ENCODE measurements around the gene MEF2C.

The MEF2C gene

GRCh38 chr5:88746438-88746882, 136.5 kb downstream of the MEF2C start:
- H3K4me1 ChIP-seq (ENCODE audit: low read depth, poor library complexity, severe bottlenecking) = peaks cover 43% of the 10 kb centered on the region
- TF ChIP-seq CTCF (conservative IDR thresholded peaks at IDR 0.05; ENCODE audit: low read depth, low read length) = no peak
- peak overlapping the region; percentile 37; the same call in 1 of the 2 replicates for H3K27ac ChIP-seq
- no peaks in the 10 kb centered on the region for H3K36me3 ChIP-seq (ENCODE audit: insufficient read depth)
- H2AFZ ChIP-seq (ENCODE audit: low read depth) = no peak overlapping the region
- H3K9ac ChIP-seq = no peak overlapping the region
- no peaks in the 10 kb centered on the region for H3K79me2 ChIP-seq (ENCODE audit: insufficient read depth, low read depth)
- no peaks in the 10 kb centered on the region for H3K27me3 ChIP-seq (ENCODE audit: insufficient read depth, low read depth)
- H3K4me2 ChIP-seq = peak overlapping the region; percentile 14; the same call in 1 of the 2 replicates
- no peak overlapping the region for H3K4me3 ChIP-seq (IDR thresholded peaks at IDR 0.05; ENCODE audit: insufficient read depth, low read depth, low read length)
- H4K20me1 ChIP-seq (ENCODE audit: insufficient read depth) = no peaks in the 10 kb centered on the region

- Histone ChIP-seq H3K4me2 (no peak overlapping the region), H2AFZ (ENCODE audit: low read depth) (no peak overlapping the region), H3K79me2 (ENCODE audit: insufficient read depth, low read depth) (no peaks in the 10 kb centered on the region), H3K27ac (no peak overlapping the region), H3K27me3 (ENCODE audit: insufficient read depth, low read depth) (no peaks in the 10 kb centered on the region), H3K36me3 (ENCODE audit: insufficient read depth) (no peaks in the 10 kb centered on the region), H4K20me1 (ENCODE audit: insufficient read depth) (no peaks in the 10 kb centered on the region), H3K9ac (no peak overlapping the region), H3K4me1 (ENCODE audit: low read depth, poor library complexity, severe bottlenecking) (peaks cover 43% of the 10 kb centered on the region), H3K4me3 (IDR thresholded peaks at IDR 0.05; ENCODE audit: insufficient read depth, low read depth, low read length) (no peak overlapping the region)
- no peak for TF ChIP-seq CTCF (conservative IDR thresholded peaks at IDR 0.05; ENCODE audit: low read depth, low read length)
These were observed 137.8 kb downstream of the MEF2C start for GRCh38 chr5:88745093-88745696.

- Histone ChIP-seq H3K27ac (no peak overlapping the region), H3K36me3 (ENCODE audit: insufficient read depth) (no peaks in the 10 kb centered on the region), H3K4me1 (ENCODE audit: low read depth, poor library complexity, severe bottlenecking) (peaks cover 33% of the 10 kb centered on the region), H2AFZ (ENCODE audit: low read depth) (no peak overlapping the region), H3K9ac (no peak overlapping the region), H4K20me1 (ENCODE audit: insufficient read depth) (no peaks in the 10 kb centered on the region), H3K27me3 (ENCODE audit: insufficient read depth, low read depth) (no peaks in the 10 kb centered on the region), H3K79me2 (ENCODE audit: insufficient read depth, low read depth) (no peaks in the 10 kb centered on the region), H3K4me3 (IDR thresholded peaks at IDR 0.05; ENCODE audit: insufficient read depth, low read depth, low read length) (no peak overlapping the region), H3K4me2 (no peak overlapping the region)
- no peak for TF ChIP-seq CTCF (conservative IDR thresholded peaks at IDR 0.05; ENCODE audit: low read depth, low read length)
These were observed 139.7 kb downstream of the MEF2C start for GRCh38 chr5:88743231-88743834.

- no peaks in the 10 kb centered on the region for H3K36me3 ChIP-seq (ENCODE audit: insufficient read depth)
- H2AFZ ChIP-seq (ENCODE audit: low read depth) = no peak overlapping the region
- no peaks in the 10 kb centered on the region for H4K20me1 ChIP-seq (ENCODE audit: insufficient read depth)
- H3K4me1 ChIP-seq (ENCODE audit: low read depth, poor library complexity, severe bottlenecking) = peaks cover 23% of the 10 kb centered on the region
- no peak overlapping the region for H3K4me2 ChIP-seq
- H3K9ac ChIP-seq = no peak overlapping the region
- H3K4me3 ChIP-seq (IDR thresholded peaks at IDR 0.05; ENCODE audit: insufficient read depth, low read depth, low read length) = no peak overlapping the region
- no peak for TF ChIP-seq CTCF (conservative IDR thresholded peaks at IDR 0.05; ENCODE audit: low read depth, low read length)
- H3K27ac ChIP-seq = no peak overlapping the region
- no peaks in the 10 kb centered on the region for H3K79me2 ChIP-seq (ENCODE audit: insufficient read depth, low read depth)
- no peaks in the 10 kb centered on the region for H3K27me3 ChIP-seq (ENCODE audit: insufficient read depth, low read depth)
These were observed 141.0 kb downstream of the MEF2C start for GRCh38 chr5:88741964-88742363.

All from KMS-11 (cell line).